GM12872 (cell line): ENCODE data around the gene NHSL2.

ENCODE experiments used
- TF ChIP-seq, protein P1 (sequence below): IDR thresholded peaks from 3 replicates; pipeline ENCODE4 v1.5.1; 2011; ENCODE audit warnings: low read depth, mild to moderate bottlenecking, low read length, moderate library complexity; ENCODE audit not compliant: insufficient read depth

Gene NHSL2

DNA sequence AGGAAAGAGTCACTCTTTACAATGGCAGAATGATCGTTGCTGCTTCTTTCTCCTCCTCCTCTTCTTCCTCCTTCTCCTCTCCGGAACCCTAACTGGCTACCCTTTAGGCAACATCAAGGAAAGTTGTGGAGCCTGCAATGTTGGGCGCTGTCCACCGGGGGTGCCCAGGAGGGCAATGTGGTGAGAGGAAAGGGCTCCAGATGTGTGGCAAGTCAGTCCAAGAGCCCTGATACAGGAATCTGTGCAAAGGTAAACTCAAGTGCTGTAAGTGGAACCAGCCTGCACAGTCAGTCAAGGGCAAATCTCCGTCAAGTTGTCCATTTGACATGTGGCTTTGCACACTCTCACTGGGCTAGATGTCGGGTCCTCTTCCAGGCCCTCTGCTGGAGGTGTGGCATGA lies 218.2 kb downstream of the NHSL2 start:
- TF ChIP-seq, protein P1, sequence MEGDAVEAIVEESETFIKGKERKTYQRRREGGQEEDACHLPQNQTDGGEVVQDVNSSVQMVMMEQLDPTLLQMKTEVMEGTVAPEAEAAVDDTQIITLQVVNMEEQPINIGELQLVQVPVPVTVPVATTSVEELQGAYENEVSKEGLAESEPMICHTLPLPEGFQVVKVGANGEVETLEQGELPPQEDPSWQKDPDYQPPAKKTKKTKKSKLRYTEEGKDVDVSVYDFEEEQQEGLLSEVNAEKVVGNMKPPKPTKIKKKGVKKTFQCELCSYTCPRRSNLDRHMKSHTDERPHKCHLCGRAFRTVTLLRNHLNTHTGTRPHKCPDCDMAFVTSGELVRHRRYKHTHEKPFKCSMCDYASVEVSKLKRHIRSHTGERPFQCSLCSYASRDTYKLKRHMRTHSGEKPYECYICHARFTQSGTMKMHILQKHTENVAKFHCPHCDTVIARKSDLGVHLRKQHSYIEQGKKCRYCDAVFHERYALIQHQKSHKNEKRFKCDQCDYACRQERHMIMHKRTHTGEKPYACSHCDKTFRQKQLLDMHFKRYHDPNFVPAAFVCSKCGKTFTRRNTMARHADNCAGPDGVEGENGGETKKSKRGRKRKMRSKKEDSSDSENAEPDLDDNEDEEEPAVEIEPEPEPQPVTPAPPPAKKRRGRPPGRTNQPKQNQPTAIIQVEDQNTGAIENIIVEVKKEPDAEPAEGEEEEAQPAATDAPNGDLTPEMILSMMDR: peak; percentile 59; the same call in 2 of the 3 replicates

DNA sequence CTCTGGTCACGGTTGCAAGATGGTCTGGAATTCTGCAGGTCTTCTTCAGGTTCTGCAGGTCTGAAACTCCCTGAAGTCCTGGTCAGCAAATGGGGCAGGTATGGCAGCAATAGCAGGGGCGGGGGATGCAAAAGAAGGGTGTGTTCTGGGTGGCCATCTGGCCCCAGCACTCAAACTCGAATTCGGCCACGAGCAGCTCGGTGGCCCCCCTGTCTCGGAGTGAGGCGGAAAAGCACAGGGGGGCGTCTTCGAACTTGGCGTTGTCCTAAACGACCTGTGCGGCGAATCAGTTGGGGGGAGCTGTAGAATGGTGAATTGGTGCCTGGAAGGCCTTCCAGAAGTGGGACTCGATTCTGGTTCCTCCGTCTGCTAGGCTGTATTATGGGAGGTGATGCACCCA lies 219.0 kb downstream of the NHSL2 start:
- TF ChIP-seq, protein P1: no peak

DNA sequence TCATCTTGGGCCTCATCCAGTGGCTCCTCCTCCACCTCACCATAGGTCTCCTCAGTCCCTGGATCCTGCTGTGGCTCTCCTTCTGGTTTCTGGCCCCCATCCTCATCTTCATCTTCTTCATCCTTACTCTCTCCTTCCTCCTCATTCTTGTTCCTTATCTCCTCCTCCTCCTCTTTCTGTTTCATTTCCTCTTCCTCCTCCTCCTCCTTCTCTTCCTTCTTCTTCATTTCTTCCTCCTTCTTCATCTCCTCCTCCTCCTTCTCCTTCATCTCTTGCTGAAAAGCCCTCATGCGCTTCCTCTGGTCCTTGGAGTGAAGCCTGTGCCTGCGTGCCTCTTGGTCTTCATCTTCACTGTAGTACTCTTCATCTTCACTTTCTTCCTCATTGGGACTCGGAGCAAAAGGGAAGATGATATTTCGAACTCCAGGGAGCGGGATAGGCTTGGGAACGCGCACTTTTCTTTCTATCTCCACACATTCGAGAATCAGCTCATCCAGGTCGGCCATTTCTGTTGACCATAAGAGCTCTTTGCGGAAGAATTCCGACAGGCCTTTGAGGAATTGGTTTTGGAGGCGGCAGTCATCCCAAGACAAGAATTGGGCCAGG lies 219.6 kb downstream of the NHSL2 start:
- TF ChIP-seq, protein P1: no peak

DNA sequence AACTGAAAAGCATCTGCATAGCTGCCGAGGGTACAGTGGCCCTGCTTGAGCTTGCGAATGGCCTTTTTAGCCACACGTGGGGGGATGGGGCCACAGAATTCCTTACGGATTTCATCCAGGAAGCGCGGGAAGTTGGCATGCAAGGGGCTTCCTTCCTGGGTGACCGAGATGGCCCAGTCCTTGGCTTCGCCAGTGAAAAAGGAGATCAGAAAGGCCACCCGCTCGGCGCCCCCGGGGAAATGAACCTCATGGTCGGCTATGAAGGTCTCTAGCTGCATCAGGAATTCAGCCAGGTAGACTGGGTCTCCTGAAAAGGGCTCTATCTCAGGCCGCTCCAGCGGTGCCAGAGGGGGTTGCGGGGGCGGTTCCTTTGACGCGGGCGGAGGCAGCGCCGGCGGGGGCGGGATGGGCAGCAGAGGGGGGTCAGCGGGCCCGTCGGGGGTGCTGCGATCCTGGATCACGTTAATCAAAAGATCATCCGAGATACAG lies 220.2 kb downstream of the NHSL2 start:
- TF ChIP-seq, protein P1: no peak

DNA sequence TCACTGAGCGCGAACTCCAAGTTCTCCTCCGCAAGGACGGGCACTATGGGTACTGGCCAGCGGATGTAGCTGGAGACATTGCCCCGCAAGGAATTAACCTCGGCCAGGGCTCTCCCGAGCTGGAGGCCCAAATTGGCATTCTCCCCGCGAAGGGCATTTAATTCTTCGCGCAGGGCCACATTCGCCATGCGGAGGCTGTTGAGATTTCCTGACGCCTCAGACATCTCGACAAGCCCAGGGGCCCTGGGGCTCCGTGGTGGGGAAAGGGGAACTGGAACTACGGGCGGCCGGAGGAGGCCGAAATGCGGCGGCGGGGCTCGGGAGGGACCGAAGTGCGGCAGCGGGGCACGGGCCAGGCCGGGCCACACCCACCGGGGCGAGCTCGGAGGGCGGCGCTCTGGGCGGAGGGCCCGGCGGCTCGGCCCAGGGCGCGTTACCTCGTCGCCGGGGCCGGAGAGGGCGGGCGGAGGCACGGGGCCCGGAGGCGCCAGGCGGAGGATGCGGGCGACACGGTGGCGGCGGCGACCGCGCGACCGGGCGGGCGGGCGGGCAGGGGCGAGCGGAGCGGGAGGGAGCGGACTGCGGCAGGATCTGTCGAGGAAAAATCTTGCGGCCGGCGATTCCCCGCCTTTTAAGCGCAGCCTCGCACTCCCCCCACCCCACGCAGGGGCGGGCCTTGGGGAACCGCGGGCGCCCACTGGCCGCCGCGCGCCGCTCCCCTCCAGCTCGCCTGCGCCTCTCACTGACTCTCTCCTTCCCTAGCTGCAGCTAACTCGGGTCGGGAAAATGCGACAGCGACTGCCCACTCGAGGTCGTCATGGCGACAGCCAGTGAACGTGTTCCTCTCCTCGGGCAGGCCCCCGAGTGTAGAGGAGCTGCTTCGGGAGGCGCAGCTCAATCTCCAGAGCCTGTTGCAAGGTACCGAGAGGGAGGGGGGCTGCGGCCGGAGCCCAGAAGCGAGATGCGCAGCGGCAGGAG lies 221.0 kb downstream of the NHSL2 start, which contains the start of gene RTL5:
TSS of gene RTL5 (minus strand) at position 599 of the 978 bp plus-strand sequence.
- TF ChIP-seq, protein P1: no peak

DNA sequence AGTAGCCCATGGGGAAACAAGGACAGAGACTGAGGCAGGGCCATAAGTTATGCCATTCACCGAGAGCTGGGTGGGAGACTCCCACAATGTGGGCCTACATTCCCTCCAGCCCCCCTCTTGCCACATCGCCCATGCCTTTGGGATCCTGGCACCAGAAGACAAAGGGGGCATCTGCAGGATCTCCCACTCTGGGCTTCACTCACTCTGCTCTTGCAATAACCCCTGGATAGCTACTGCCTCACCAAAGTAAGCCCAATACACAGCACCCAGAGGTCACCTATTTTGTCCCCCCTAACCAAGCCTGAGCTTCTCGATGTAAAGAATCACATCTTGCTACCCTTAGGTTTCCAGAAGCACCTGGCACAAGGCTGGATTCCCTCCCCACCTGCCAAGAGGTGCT lies 221.8 kb downstream of the NHSL2 start:
- TF ChIP-seq, protein P1: no peak

DNA sequence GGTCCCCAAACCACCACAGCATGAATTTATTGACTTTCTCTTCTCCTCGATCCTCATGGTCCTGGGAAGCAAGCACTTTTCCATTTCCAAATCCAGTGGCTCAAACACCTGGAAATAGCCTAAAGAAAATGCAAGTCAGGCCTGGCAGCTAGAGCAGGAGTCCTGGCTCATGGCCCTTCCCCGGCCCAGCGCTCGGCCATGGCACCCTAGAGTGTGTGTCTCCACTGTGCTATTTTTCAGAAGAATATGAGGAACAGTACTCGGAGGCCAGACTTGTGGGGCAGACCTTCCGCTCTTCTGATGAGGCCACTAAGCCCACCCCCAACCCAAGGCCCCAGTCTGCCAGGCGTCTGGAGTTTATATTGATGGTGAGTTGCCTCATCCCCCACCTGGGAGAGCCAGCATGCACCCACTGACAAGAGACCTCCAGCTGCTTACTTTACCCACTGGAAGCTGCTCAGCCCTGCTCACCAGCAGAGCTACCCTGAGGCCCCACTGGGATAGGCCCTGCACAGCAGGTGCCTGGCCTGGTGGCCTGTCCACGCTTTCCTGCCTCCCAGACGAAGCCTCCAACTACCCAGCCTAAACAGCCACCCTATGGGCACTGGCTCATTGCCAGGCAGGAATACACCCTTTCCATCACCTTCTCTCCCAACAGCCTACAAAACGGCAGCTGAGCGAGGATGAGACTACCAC lies 223.4 kb downstream of the NHSL2 start:
- TF ChIP-seq, protein P1: no peak
